Measurements from ENCODE around the gene TRERF1.
A peak's percentile ranks its signal among the peaks of the same experiment; 100 is the strongest.

Gene TRERF1

GRCh38 chr6:42419490-42420280 is 32.0 kb downstream of the TRERF1 start:
- no peak for DNase-seq

DNA sequence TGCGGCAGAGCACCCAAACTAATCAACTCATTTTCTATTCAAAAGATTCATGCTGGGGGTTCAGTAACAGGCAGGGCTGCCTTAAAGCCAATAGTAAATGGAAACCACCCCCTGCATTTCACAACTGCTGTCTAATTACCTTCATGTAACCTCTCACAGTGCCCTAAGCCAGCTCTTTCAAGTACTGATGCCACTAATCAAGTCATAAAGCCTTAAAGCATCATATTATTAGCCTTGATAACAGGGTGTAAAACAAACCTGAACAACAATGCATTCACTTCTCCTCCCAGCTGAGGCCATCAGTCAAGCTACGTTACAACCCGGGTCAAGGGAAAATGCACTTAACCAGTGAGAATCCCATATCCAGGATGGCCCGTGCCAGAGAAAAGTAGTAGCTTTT is 33.0 kb downstream of the TRERF1 start:
- DNase-seq, result no peak

DNA sequence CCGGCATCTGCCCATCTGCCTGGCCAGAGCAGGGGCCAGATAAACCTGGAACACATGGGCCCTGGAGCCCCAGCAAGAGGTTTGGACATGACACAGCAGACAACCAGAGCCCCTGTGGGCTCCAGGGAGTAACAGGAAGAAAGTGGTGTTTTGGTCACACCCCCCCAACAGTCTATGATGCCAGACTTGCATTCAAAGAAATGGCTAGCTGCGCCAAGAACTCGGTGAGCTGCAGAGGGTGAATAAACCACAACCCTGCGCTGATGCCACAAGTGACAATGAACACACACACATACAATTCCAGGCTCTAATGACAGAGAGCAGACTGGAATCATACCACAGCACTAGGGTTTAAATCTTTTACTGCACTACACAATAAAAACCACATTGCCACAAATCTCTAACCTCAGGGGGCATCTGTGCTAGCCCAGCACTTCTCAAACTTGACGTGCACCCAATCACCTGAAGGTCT is 34.0 kb downstream of the TRERF1 start:
- peak; percentile 45 to 56 for DNase-seq

- DNase-seq, result no peak
Measured at GRCh38 chr6:42411406-42411805, 40.3 kb downstream of the TRERF1 start.

DNA sequence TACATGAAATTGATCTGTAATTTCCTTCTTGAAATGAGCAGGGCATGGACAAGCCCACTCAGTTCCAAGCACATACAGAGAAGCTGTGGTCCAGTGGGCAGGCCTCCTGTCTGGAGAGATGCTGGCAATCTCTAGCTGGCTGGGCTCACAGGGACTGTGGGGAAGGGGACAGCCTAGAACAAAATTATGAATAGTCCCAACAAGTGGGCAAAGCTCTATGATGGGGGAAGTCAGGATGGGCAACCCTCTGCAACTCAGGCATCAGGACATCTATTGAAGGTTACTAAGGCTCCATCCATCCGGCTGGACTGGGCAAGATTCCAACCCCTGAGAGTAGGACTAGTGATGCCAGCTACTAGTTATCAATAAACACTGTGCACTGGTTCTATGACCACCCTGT is 40.9 kb downstream of the TRERF1 start:
- DNase-seq, result no peak

DNA sequence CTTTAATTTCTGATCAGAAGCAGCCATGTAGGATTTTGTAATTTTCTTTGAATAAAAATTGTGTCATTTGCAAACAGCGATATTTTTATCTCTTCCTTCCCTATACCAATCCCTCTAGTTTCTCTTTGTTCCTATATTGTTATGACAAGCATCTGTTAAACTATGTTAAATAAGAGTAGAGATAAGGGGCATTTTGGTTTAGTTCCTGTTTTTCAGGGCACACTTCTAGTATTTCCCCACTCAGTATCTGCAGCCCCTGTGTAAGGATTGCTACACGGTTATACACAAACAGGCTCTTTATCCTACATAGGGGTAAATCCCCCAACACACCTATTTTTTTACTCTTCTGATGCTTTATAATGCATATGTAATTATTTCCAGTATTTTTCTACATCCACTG is 42.1 kb downstream of the TRERF1 start:
- DNase-seq, result no peak

DNA sequence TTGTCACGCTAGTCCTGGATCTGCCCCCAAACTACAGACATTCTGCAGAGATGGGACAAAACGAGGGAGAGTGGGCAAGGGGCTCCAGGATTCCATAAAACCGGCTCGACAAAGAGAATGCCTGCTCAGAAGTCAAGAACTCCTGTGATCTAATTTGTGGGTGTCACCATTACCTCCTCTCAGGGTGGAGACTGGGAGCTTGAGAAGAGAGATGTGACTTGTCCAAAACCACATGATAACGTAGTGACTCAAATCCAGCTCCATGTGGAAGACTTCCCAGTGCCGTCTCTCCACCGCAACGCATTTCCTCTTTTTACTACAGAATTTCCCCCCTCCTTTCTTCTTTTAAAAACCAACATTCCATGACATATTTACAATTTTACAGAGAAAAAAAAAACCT is 44.3 kb downstream of the TRERF1 start:
- no peak for DNase-seq

GRCh38 chr6:42406306-42407280 is 45.1 kb downstream of the TRERF1 start:
- DNase-seq, result no peak

GRCh38 chr6:42405021-42405420 is 46.7 kb downstream of the TRERF1 start:
- DNase-seq, result no peak

GRCh38 chr6:42404484-42404883 is 47.2 kb downstream of the TRERF1 start:
- peak in 1 of 2 donors; percentile 41 for DNase-seq

DNA sequence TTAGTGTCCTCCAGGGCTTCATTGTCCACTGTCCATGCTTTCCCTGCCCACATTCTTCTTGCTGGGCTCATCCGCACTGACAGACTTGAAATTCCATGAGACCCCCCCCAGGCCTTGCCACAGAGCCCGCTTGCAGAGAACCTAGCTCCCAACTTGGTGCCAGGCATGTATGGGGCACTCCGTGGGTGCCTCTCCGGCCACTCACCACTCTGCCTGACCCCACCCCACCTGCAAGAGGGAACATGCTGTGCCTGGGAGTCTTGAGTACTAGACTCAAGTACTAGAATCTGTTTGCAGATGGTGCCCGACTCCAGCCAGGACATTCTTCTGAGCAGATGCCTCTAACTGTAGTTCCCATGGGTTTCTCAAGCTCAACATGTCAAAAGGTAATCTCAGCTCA is 47.9 kb downstream of the TRERF1 start:
- no peak for DNase-seq

DNA sequence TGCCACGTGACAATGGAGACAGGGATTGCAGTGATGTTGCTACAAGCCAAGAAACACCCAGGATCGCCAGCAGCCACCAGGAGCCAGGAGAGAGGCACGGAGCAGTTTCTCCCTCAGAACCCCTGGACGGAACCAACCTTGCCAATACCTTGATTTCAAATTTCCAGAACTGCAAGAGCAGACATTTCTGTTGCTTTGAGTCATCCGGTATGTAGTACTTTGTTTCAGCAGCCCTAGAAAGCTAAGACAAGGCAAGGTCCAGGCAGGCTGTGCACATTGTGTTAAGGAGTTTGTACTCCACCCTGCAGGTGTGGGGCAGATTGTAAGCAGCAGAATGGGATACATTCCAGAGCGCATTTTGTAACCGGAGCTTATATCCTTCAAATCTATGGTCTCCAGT is 48.3 kb downstream of the TRERF1 start:
- no peak for DNase-seq

- DNase-seq, result peak in 1 of 2 donors; percentile 30
Measured at GRCh38 chr6:42402184-42402583, 49.5 kb downstream of the TRERF1 start.

- no peak for DNase-seq
Measured at GRCh38 chr6:42401613-42401951, 50.1 kb downstream of the TRERF1 start.

GRCh38 chr6:42400886-42401612 is 50.7 kb downstream of the TRERF1 start:
- DNase-seq, result no peak

GRCh38 chr6:42400061-42400760 is 51.5 kb downstream of the TRERF1 start:
- no peak for DNase-seq

- DNase-seq, result no peak
Measured at GRCh38 chr6:42396720-42397119, 55.0 kb downstream of the TRERF1 start.

- DNase-seq, result no peak
Measured at GRCh38 chr6:42394881-42395620, 56.7 kb downstream of the TRERF1 start.

- DNase-seq, result no peak
Measured at GRCh38 chr6:42394151-42394550, 57.6 kb downstream of the TRERF1 start.

- no peak for DNase-seq
Measured at GRCh38 chr6:42393339-42393738, 58.4 kb downstream of the TRERF1 start.

DNA sequence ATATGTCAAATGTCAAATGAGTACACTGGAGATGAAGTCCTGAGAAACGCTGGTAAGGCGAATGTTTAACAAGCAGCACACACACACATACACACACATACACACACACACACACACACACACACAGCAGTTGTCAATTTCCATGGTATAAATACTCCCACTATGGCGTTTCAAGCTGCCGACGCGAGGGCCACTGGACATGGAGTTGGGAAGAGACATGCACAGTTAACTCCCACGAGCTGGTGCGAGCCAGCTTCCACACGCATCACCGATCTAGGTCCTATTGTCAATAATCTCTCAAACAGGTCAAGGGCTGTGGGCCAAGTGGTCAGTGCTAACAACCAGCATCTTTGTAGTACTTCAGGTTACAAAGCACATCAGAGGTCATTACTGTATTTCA is 58.9 kb downstream of the TRERF1 start:
- DNase-seq, result no peak

DNA sequence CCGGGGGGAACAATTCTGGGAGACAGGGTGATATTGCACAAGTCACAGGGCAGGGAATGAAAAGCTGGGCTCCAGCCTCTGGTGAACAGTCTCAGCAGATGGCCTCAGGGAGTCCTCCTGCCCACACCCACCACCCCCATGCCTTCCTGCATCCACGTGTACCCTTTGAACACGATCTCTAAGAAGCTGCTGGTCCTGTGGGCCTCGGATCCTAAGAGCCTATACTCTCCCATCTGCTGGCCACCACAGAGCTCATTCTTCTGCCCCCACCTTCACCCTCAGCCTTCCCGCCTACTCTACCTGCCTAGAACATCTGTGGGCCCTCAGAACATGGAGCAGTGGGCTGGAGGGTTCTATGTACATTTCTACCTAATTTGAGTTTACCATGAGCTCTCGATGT is 60.3 kb downstream of the TRERF1 start:
- no peak for DNase-seq

Measured in CD4-positive, alpha-beta T cell treated with Interleukin-1 beta for 1 hour (primary cell).